GM19467 (cell line): ENCODE data around the gene ADAMTS7.
"Not testable (repeated sequence)": the region's sequence is repeated elsewhere in the genome, so short reads cannot be mapped to it uniquely, and the experiment has no call there.

Experiments
- ATAC-seq: cut with Tn5 transposase; IDR thresholded peaks from one replicate; pipeline ENCODE4 v1.9.1; 2021; ENCODE audit warnings: mild to moderate bottlenecking, moderate library complexity; ENCODE audit not compliant: unreplicated experiment

Gene ADAMTS7

GRCh38 chr15:78830514-78831228 is 19.4 kb upstream of the ADAMTS7 start:
- ATAC-seq: no peak

DNA sequence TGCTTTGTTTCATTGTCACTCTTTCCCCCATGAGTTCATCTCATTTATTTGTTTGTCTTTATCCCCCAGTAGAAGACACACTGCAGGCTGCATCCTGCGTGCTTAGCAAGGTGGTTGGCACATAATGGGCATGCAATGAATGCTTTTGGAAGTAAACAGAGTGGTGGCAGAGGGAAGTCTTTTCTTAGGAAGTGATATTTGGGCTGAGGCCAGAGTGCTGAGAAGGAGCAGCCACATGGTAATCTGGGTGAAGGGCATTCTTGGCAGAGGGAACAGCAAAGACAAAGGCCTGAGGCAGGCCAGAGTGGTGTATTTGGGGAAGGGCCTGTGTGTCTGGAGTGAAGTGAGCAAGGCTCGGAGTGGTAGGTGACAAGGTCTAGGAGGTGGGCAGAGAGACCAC is 17.7 kb upstream of the ADAMTS7 start:
- no peak for ATAC-seq

- no peak for ATAC-seq
Observed at GRCh38 chr15:78822514-78822913, 11.2 kb upstream of the ADAMTS7 start.

DNA sequence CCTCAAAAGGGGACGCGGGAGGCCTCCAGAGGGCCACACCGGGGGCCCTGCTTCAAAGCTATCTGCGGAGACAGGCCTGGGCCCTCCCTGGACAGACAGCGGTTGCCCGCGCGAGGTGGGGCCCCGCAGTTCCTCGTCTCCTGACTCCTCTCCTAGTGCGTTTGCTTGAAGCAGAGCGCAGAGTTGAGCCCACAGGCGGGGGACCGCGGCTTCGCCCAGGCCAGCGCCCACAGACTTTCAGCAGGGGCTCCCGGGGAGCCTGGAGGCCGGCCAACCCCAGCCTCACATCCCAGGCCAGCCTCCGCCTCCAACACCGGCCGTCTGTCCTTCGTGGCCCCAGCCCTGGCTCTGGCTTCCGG is 540 bp upstream of the ADAMTS7 start:
- no peak for ATAC-seq

DNA sequence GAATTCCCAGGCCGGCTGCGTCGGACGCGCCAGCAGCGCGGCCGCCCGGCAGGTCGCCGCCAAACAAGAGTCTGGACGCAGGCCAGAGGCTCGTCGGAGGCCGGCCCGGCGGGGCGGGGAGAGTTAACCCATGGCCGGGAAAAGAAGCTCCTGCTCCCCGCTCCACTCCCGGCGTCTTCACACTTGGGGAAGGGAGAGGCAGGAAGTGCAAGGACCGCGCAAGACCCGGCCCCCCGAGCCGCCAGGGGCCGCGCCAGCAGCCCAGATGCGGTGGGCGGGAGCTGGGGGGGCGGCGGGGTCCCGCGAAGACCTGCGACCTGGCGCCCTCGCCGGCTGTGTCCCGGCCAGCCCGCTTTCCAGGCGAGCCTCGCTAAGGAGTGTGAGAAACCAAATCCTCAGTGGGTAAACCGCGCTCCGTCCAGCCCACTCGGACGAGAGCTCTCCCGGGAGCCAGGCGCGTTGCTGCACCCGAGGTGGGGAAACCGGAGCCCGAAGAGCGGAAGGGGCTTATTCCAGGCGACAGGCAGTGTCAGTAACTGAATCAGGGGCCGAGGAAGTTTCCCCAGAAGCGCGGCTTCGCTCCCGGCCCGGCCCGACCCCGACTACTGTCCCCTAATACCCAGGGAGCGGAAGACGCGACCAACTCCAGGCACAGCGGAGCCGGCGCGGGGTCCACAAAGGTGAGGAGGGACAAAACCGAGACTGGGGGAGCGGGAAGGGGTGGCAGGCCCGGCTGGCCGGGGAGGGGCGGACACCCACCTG is 721 bp downstream of the ADAMTS7 start:
- ATAC-seq: peak; percentile 20

GRCh38 chr15:78810003-78810361 is 1.3 kb downstream of the ADAMTS7 start:
- ATAC-seq: no peak

- no peak for ATAC-seq
Observed at GRCh38 chr15:78808550-78808949, 2.7 kb downstream of the ADAMTS7 start.

- ATAC-seq: no peak
Observed at GRCh38 chr15:78807359-78807758, 3.9 kb downstream of the ADAMTS7 start.

DNA sequence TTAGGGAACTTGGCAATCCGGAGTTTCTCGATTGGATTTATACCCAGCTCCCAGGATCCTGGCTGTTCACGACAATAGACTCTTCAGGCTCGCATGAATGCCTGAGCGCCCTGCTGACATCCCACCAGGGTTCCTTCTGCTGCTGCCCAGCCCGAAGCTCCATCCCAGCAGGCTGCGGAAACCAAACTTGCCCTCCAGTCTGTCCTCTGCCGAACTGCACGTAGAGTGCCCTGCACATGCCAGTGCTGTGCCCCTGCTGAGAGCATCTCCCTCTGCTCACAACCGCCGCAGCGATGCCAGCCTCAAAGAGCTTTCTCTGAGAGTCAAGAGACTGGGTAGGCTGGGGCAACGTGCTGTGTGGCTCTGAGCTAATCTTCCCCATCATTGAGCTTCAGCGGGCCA is 6.9 kb downstream of the ADAMTS7 start:
- ATAC-seq: no peak

- no peak for ATAC-seq
Observed at GRCh38 chr15:78800806-78801205, 10.5 kb downstream of the ADAMTS7 start.

DNA sequence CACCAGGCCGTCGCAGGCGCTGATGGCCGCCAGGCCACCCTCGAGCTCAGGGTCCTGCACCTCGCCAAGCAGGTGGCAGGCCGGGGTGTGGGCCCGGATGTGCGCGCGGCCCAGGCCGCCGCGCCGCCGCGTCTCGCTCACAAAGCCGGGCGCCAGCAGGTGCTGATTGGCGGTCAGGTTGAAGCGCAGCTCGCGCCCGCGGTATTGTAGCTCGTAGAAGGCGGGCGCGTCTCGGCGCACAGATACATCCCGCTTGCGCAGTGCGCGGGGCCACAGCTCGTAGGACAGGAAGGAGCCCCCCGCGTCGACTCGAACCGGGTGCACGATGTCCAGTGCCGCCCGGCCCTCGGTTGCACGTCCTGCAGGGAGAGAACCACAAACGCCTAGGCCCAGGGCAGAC is 11.1 kb downstream of the ADAMTS7 start:
- ATAC-seq: no peak

DNA sequence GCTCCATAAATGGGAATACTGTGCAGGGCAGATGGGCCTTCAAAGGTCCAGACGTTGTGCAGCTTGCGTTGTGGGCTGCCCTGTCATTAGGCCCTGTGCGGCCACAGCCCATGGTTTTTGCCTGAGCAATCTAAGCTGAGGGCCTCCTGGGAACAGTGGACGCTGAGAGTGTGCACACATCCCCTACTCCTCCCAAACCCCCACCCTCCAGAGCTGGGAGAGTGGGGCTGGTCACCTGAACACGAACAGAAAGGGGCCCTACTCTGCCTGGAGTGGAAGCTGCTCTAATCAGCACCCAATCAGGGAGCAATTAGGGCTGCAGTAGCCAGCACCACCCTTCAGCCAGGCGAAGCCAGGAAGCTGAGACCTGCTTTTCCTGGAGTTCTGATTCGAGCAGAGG is 12.2 kb downstream of the ADAMTS7 start:
- not testable (repeated sequence) for ATAC-seq

GRCh38 chr15:78798355-78798754 is 12.9 kb downstream of the ADAMTS7 start:
- not testable (repeated sequence) for ATAC-seq

DNA sequence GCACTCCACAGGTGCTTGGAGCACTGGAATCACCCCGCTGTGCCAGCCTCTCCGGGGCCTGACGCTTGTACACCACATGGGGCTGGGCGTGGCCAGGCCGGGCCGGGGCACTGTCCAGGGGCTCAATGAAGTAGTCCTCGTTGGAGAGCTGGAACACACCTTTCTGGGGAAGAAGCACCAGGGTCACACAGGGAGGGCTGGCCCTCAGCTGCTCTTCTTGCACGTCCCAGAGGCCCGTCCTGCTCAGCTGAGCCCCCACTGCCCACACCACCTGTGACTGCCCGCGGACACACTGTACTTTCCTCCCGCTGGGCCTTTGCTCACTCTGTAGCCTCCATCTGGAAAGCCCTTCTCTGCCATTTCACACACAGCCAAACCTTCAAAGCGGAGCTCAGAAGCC is 13.3 kb downstream of the ADAMTS7 start:
- ATAC-seq: no peak

GRCh38 chr15:78796510-78796909 is 14.8 kb downstream of the ADAMTS7 start:
- ATAC-seq: no peak

DNA sequence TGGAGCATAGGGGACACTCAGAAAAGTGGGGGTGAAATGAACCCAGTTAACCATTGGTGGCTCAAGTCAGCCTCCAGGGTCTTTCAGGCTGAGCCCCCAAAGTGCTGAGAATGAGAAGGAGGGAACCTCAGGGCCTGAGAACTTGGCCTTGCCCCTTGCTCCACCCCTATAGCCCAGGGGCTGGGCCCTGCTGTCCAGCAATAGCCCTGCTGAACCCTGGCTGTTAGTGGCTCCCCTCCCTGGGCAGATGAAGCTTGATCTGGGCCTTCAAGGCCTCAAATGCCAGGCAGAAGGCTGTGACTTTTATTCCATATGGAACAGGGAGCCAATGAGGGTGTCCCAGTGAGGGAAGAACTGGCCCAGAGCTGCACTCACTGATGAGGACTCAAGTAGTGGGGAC is 16.2 kb downstream of the ADAMTS7 start:
- no peak for ATAC-seq

DNA sequence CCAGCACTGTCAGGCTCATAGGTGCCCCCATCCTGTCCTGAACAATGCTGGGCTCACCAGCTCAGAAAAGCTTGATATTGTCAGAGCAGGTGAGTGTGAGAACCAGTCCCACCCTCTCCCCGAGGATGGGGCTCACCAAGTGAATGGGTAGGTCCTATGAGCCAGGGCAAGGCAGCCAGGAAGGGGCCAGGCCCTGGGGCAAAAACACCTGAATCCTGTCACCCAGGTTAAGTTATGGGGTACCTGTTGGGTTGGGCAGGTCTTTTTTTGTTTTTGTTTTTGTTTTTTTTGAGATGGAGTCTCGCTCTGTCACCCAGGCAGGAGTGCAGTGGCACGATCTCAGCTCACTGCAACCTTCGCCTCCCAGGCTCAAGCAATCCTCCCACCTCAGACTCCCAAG is 16.8 kb downstream of the ADAMTS7 start:
- not testable (repeated sequence) for ATAC-seq

- ATAC-seq: no peak
Observed at GRCh38 chr15:78791357-78791756, 19.9 kb downstream of the ADAMTS7 start.

GRCh38 chr15:78790027-78790426 is 21.2 kb downstream of the ADAMTS7 start:
- ATAC-seq: no peak

DNA sequence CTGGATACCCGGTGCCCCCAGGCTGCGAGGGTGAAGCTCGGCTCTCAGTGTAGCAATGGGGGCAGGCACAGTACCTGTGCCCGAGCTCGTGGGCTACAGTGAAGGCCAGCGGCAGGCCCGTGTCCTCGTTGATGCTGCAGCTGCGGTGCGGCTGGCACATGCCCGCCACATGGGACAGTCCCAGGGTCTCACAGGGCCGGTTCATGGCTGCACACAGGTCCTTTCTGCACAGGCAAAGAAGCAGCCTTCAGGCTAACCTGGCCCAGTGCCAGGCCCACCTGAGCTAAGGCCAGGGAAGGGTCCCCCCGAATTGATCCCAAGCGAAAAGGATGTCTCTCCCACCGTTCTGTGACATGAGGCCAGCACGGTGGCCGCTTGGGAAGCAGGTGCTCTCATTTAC is 21.6 kb downstream of the ADAMTS7 start:
- no peak for ATAC-seq

DNA sequence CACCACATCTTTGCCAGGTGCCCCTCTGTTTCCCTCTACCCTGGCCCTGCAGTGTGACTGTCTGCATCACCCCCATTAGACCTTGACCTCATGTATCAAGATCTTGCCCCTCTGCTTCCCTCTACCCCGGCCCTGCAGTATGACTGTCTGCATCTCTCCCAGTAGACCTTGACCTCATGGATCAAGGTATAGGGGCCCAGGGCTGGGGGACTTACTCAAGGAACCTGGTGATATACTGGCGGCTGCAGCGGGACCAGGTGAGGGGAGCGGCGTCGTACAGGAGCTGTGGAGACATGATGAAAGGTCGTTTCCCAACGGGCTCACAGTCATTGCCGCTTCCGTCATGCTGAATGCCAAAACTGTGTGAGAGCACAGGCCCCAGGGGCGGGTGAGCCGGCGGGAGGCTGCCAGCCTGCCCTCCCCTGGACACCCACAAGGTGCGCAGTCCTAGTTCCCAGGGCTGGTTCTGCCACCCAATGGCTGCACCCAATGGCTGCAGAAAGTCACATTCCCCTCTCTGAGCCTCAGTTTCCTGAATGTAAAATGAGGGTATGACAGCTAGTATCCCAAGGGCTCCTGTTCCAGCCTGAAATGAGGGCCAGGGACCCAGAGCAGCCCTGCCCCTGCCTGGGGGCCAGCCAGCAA is 23.1 kb downstream of the ADAMTS7 start:
- ATAC-seq: no peak

- not testable (repeated sequence) for ATAC-seq
Observed at GRCh38 chr15:78782402-78782801, 28.9 kb downstream of the ADAMTS7 start.
